HG02970 (cell line): ENCODE measurements around the gene CTF1.
"Not testable (repeated sequence)": the region's sequence is repeated elsewhere in the genome, so short reads cannot be mapped to it uniquely, and the experiment has no call there.

Source experiments
- ATAC-seq: cut with Tn5 transposase; IDR thresholded peaks from one replicate; pipeline ENCODE4 v1.9.1; 2021; ENCODE audit warnings: mild to moderate bottlenecking, moderate library complexity, moderate number of reproducible peaks; ENCODE audit not compliant: unreplicated experiment, low FRiP score

Gene CTF1

DNA sequence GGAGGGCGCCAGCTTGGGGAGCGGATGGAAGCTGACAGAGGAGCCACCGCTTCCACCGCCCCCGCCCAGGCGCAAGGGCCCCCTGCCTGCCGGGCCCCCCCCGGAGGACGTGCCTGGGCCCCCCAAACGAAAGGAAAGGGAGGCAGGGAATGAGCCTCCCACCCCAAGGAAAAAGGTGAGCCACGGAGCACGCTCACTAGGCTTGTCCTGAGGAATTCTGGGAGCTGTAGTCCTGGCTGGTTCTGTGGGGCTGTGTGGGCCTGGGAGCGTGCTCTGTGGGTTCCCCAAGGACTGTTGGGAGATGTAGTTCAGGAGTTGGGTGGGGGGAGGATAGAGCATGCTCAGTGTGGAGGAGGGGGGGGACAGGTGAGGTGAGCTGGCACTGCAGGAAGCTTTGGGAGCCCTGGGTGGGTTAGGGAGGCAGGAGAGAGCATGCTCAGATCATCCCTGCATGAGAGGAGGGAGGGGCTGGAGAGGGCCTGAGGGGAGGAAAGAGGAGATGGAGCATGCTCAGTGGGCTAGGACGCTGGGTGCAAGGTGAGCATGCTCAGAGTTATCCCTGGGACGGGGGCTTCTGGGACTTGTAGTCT lies 31.5 kb downstream of the CTF1 start:
- no peak for ATAC-seq

DNA sequence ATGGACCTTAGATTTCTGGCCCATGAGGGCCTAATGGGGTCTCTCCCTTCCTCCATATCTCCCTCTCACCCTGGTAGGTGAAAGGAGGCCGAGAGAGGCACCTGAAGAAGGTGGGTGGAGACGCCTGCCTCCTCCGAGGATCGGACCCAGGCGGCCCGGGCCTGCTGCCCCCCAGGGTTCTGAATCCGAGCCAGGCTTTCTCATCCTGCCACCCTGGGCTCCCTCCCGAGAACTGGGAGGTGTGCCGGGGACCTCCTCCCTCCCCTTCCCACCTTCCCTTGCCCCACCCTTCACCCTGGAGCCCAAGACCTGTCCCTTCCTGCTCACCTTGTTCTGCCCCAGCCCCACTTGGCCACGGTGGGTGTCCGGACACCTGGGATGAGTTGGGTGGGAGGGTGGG lies 32.0 kb downstream of the CTF1 start:
- no peak for ATAC-seq

GRCh38 chr16:30929167-30929566 lies 32.8 kb downstream of the CTF1 start:
- ATAC-seq = no peak

GRCh38 chr16:30930160-30930571 lies 33.8 kb downstream of the CTF1 start:
- no peak for ATAC-seq

GRCh38 chr16:30931068-30931650 lies 34.7 kb downstream of the CTF1 start:
- ATAC-seq = no peak

DNA sequence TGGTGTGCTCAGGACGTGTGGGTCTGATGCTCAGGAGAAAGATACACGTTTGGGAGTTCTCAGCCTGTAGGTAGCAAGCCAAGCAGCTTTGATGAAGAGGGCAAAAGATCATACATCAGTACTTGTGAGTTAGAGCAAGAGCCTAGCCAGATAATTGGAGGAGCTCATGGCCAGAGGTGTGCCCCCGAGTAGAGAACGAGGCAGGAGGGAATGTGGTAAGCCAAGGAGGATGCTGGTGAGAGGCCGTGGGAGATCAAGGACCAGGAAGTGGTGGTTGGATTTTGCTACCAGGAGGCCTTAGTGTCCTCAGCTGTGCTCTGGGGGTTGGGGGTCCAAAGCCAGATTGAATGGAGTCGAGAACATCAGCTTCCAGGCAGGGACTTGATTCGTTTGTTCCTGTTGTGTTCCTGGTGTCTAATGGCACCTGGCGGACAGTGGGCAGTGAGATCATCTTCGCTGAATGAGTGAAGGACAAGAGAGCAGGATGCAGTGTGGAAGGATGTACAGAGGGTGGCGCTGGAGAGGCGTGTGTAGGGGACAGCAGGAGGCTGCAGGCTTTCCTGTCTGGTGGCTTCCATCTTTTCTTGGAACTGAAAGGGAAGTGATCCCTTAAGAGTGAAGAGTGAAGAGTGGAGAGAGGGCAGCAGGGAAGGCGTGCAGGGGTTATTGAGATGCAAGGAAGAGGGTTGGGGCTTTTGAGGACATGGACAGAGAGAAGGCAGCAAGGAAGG lies 38.6 kb downstream of the CTF1 start:
- no peak for ATAC-seq

DNA sequence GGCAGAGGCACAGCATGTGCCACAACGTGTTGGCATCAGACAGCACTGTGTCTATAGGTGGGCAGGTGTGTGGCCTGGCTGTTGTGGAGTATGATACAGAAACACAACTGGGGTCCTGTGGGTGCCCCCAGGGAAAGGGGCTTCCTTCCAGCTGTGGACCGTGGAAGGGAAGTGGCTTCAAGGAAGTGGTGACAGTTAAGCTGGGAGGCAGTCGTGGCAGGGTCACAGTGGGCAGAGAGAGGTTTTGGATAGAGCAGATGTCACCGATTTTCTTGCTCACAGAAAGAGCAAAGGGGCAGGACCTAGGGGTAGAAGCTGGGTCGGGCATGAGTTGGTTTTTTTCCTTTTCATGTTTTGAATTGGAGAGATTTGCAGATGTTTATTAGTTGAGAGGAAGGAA lies 41.3 kb downstream of the CTF1 start:
- ATAC-seq = no peak

DNA sequence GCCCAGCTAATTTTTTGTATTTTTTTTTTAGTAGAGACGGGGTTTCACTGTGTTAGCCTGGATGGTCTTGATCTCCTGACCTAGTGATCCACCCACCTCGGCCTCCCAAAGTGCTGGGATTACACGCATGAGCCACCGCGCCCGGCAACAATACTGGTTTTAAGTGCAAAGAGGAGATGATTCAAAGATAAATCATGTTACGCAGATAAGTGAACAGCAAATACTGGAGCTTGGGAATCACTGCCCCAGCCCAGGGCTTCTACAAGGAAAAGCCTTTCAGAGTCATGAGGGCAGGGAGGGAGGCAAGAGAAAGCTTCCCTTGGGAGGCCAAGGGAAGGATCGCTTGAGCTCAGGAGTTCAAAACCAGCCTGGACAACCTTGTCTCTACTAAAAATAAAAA lies 43.2 kb downstream of the CTF1 start:
- not testable (repeated sequence) for ATAC-seq

GRCh38 chr16:30941600-30942425 lies 45.4 kb downstream of the CTF1 start:
- ATAC-seq = no peak

DNA sequence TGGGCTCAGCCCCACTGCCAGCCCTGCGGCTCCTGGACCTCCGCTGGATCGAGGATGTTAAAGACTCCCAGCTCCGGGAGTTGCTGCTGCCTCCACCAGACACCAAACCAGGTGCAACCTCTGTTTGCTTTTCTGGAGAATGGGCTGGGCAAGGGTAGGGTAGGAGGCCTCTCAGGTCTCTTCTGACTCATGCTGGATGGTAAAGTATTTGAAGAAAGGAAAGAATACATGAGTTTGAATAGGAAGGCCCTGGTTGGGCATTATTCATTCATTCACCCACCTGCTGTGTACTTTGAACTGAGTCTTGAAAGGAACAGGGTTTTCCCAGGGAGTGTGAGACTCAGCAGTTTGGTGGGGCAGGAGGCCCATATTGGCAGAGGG lies 46.0 kb downstream of the CTF1 start:
- no peak for ATAC-seq

DNA sequence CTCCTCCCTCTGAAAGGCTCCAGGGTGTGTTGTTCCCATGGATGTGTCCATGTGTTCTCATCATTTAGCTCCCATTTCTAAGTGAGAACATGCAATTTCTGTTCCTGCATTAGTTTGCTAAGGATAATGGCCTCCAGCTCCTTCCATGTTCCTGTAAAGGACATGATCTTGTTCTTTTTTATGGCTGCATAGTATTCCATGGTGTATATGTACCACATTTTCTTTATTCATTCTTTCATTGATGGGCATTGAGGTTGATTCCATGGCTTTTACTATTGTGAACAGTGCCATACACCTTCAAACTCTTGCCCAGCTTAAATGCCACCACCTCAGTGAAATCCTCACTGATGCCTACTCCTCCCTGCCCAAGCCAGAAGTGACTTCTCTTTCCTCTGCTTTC lies 47.9 kb downstream of the CTF1 start:
- no peak for ATAC-seq

GRCh38 chr16:30946671-30947540 lies 50.5 kb downstream of the CTF1 start:
- no peak for ATAC-seq

- no peak for ATAC-seq
These were observed 51.1 kb downstream of the CTF1 start for GRCh38 chr16:30947541-30947858.

DNA sequence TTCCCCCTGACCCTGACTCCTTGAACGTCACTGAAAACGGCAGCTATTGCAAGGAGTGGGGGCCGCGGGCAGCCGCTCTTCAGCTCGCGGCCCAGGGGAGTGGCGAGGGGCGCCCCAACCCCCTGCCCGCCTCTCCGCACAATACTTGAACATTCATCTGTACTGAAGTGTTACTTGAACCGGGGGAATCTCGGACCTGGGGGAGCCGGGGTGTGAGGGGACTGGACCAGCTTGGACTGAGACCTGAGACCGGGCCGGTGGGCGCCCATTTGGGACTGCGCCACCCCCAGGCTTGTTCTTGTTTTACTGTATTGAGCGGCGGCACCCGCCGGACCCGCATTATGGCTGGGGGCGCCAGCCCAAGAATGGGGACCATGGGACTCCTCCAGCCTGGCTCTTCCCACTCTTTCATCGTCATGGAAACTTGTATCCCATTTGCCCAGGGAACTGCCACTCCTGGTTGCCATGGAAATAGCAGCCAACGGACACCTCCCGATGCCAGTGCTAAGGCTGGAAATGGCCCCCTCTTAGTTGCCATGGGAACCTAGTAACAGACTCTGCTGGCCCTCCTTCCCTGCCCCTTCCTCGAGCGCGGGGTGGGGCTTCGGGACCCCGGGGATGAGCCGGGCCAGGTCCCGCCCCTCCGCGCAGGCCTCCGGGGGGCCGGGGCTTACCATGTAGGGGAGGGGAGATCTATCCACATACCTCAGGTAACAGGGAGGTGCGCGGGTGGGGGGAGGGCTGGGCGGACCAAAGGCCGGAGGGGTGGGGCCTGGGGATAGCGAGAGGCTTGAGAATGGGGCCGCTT lies 51.6 kb downstream of the CTF1 start:
- no peak for ATAC-seq

DNA sequence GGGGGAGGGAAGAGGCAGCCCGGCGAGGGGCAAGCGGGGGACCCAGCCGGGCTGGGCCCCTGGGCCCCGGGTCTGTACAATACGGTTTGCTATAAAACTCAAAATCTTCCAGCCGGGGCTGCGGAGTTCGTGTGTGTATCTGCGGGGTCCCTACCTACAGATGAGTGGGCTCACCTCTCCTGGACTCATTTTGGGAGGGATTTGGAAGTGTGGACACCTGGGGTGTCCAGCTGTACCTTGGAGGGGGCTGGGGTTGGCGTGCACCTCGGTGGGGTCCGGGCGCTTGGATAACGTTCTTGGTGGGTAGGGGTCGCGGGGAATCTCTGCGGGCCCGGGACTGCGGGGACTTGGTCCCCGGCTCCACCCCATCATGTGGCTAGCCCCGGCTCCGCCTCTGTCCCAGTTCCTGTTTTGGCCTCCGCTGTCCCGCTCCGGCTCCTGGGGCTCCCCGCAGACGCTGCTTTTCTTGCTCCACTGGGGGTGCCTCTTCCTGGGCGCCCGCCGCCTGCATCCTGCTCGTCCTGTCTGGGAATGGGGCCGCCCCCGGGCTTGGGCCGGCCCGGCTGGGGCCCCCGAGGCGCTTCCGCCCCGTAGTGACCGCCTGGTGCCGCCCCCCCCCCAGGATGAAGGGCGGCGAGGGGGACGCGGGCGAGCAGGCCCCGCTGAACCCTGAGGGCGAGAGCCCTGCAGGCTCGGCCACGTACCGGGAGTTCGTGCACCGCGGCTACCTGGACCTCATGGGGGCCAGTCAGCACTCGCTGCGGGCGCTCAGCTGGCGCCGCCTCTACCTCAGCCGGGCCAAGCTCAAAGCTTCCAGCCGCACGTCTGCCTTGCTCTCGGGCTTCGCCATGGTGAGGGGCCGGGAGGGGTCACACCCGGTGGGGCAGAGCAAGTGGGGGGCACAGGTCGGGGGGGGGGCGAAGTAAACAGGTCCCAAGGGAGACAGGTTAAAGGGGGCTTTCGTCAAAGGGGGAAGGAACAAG lies 52.5 kb downstream of the CTF1 start, which contains the start of gene ORAI3:
Gene ORAI3 (plus strand): TSS at position 402 of the 983 bp plus-strand sequence. CDS start 222 bp downstream, at position 624.
- ATAC-seq = no peak

DNA sequence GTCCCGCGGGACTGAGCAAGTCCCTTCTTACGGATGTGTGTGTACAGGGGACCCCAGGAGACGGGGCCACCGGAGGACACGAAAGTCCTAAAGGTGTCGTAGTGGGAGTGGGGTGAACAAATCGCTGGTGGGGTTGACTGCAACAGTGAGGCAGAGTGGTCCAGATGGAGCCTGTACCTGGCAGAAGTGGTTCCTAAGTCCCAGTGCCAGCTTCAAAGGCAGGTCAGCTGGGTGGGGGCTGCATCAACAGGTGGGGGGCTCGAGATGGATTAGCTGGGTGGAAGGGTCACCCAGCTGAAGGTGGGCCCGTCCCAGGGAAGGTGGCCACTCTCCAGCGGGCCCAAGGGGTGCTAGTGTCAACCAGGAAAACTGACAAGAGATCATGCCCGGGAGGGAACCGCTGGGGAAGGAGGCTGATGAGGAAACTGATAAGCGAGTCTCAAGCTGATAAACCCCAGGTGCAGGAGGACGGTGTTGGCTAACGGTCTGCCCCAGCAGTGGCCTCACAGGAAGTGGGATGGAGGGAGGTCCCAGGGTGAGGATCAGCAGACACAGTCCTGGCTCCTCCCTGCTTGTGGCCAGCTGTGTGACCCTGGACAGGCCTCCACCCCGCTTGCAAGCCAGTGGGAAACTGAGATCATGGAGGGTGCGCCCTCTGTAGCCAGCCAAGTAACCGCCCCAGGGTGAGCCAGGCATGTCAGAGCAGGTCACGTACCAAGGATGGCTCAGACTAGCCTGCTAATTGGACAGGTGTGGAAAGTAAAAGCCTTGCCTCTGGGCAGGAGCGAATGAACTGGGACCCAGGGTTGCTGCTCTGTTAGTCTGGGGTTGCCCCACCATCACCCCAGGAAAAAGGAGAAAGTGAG lies 53.5 kb downstream of the CTF1 start:
- no peak for ATAC-seq

DNA sequence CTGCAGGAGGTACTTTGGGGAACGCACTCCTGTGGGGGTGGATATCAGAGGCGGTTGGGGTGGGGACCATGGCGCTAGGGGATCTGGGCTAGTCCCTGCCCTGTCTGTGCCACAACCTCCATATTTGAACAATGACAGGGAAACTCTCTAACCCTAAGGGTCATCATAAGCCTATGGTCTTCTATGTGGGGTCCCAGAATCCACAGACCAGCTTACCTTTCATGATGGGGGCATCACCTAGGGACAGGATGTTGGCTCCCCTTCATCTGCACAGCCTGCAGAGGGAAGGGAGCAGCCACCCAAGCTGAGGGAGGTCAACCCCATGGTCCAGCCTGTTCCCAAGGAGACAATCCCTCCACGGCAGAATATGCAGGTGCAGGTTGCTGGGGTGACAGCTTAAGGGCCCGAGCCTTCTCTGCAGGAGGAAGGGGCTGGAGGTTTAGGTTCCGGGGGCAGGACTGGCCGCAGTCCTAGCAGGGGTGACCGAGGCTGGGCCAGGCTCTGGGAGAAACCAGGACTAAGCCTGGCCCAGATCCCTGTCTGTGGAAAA lies 54.2 kb downstream of the CTF1 start:
- ATAC-seq = no peak
